T47D (cell line): ENCODE results near the gene BACH1.

Source experiments
- DNase-seq, 2 experiments: peaks; one replicate each; pipeline versions ENCODE4 v3.0.0 to v3.0.0-alpha.2; 2011 to 2012; ENCODE audit warnings: low read depth in 1 of 2, low spot score in 1 of 2
- JUND ChIP-seq: IDR thresholded peaks from 2 replicates; pipeline ENCODE4 v1.6.1; 2012; ENCODE audit warnings: low read depth
- in situ Hi-C: cut with HindIII; loops from 2 replicates; pipeline ENCODE4 v1.10.0; 2016; ENCODE audit warnings: low sequenced_read_pairs, low pct_unique_long_range_greater_than_20kb

BACH1 gene

GRCh38 chr21:29365661-29366265 lies 67.0 kb downstream of the BACH1 start:
- DNase-seq = no peak
- in situ Hi-C loops = no loop called here
- TF ChIP-seq JUND = no peak

GRCh38 chr21:29366532-29366931 lies 67.8 kb downstream of the BACH1 start:
- in situ Hi-C loops = no loop called here
- DNase-seq = no peak
- no peak for TF ChIP-seq JUND

- no peak for TF ChIP-seq JUND
- in situ Hi-C loops = no loop called here
- DNase-seq = no peak
Observed at GRCh38 chr21:29367335-29367734, 68.6 kb downstream of the BACH1 start.

- DNase-seq = no peak
- in situ Hi-C loops = no loop called here
- TF ChIP-seq JUND = no peak
Observed at GRCh38 chr21:29368906-29369305, 70.2 kb downstream of the BACH1 start.

- no peak for DNase-seq
- in situ Hi-C loops = no loop called here
- TF ChIP-seq JUND = no peak
Observed at GRCh38 chr21:29371464-29371863, 72.7 kb downstream of the BACH1 start.

GRCh38 chr21:29372063-29372802 lies 73.5 kb downstream of the BACH1 start:
- in situ Hi-C loops = no loop called here
- no peak for TF ChIP-seq JUND
- DNase-seq = peak in 1 of 2 experiments; percentile 81

- no peak for DNase-seq
- in situ Hi-C loops = no loop called here
- no peak for TF ChIP-seq JUND
Observed at GRCh38 chr21:29374481-29374880, 75.8 kb downstream of the BACH1 start.

GRCh38 chr21:29376556-29376955 lies 77.8 kb downstream of the BACH1 start:
- in situ Hi-C loops = no loop called here
- peak in 1 of 2 experiments; percentile 49 for DNase-seq
- no peak for TF ChIP-seq JUND

GRCh38 chr21:29377266-29377665 lies 78.5 kb downstream of the BACH1 start:
- TF ChIP-seq JUND = no peak
- DNase-seq = no peak
- in situ Hi-C loops = no loop called here

GRCh38 chr21:29378832-29379231 lies 80.1 kb downstream of the BACH1 start:
- DNase-seq = peak; percentile 28 to 95
- in situ Hi-C loops = no loop called here
- TF ChIP-seq JUND = peak; percentile 99

- in situ Hi-C loops = no loop called here
- no peak for TF ChIP-seq JUND
- DNase-seq = peak in 1 of 2 experiments; percentile 67
Observed at GRCh38 chr21:29379517-29380054, 80.9 kb downstream of the BACH1 start.

GRCh38 chr21:29382030-29382654 lies 83.4 kb downstream of the BACH1 start:
- TF ChIP-seq JUND = peak; percentile 100
- in situ Hi-C loops = no loop called here
- peak; percentile 47 to 95 for DNase-seq
